ENCODE measurements around the gene TENM3. TPM values are rescaled to one million over a fixed set of nuclear protein-coding genes. Genes with fewer than 3 reads are reported as not detected.

The TENM3 gene
- total RNA-seq, 2 experiments from 2014 or later = not detected

GRCh38 chr4:182538031-182538430 lies 294.8 kb downstream of the TENM3 start:
- Mint-ChIP-seq H3K9me3 (ENCODE audit: low read depth) (no peaks in the 10 kb centered on the region), H3K4me3 (no peak overlapping the region), H3K36me3 (no peaks in the 10 kb centered on the region), H3K27me3 (no peaks in the 10 kb centered on the region), H3K4me1 (no peaks in the 10 kb centered on the region), H3K27ac (no peak overlapping the region)
- CTCF ChIA-PET = no interaction called here
- ATAC-seq (no peak), DNase-seq (no peak)

DNA sequence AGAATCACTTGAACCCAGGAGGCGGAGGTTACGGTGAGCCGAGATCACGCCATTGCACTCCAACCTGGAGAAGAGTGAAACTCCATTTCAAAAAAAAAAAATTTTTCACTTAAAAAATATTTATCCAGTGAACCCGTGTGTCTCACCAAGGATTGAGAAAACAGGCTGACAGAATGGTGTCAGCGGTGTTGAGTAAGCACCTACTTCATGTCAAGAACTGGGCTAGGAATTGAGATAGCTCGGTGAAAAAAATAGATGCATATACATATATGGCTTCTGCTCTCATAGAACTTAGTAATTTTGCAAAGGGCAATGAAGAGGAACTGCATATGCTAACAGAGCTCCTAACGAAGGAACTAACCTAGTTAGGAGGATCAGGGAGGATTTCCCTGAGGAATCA lies 297.3 kb downstream of the TENM3 start:
- no peaks in the 10 kb centered on the region for H3K4me1 Mint-ChIP-seq
- H3K4me3 Mint-ChIP-seq = no peak overlapping the region
- H3K27me3 Mint-ChIP-seq = peaks cover under 1% of the 10 kb centered on the region
- DNase-seq = no peak
- CTCF ChIA-PET = no interaction called here
- no peak for ATAC-seq
- H3K36me3 Mint-ChIP-seq = no peaks in the 10 kb centered on the region
- H3K9me3 Mint-ChIP-seq (ENCODE audit: low read depth) = no peaks in the 10 kb centered on the region
- H3K27ac Mint-ChIP-seq = no peak overlapping the region

DNA sequence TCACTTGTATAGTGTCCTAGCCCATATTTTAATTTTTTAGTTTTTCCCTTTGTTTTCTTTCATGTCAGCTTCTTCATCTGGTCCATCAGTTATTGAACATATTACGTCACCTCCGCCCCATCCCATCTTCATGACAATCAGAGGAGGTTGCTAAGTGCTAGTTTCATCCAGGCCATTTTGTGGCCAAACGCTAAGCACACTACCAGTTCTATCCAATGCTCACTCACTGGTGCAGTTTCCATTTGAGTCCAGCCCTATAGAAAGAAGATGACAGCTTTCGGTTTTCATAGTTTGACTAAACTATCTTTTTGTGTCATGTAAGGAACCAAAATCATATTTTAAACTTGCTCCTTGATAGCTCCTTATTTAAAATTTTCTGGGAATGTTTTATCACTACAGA lies 304.2 kb downstream of the TENM3 start:
- no peaks in the 10 kb centered on the region for H3K9me3 Mint-ChIP-seq (ENCODE audit: low read depth)
- H3K27ac Mint-ChIP-seq = no peak overlapping the region
- H3K27me3 Mint-ChIP-seq = peaks cover 11% of the 10 kb centered on the region
- H3K4me1 Mint-ChIP-seq = peaks cover 6% of the 10 kb centered on the region
- no peaks in the 10 kb centered on the region for H3K36me3 Mint-ChIP-seq
- CTCF ChIA-PET = no interaction called here
- ATAC-seq = peak; percentile 81
- DNase-seq = peak; percentile 43
- H3K4me3 Mint-ChIP-seq = no peak overlapping the region

- H3K4me1 Mint-ChIP-seq = peaks cover 6% of the 10 kb centered on the region
- DNase-seq (no peak), ATAC-seq (no peak)
- H3K27ac Mint-ChIP-seq = no peak overlapping the region
- CTCF ChIA-PET = no interaction called here
- no peaks in the 10 kb centered on the region for H3K36me3 Mint-ChIP-seq
- peaks cover 11% of the 10 kb centered on the region for H3K27me3 Mint-ChIP-seq
- H3K4me3 Mint-ChIP-seq = no peak overlapping the region
- H3K9me3 Mint-ChIP-seq (ENCODE audit: low read depth) = no peaks in the 10 kb centered on the region
Observed at GRCh38 chr4:182548156-182548555, 305.0 kb downstream of the TENM3 start.

- no peaks in the 10 kb centered on the region for H3K36me3 Mint-ChIP-seq
- H3K9me3 Mint-ChIP-seq (ENCODE audit: low read depth) = no peaks in the 10 kb centered on the region
- peaks cover 6% of the 10 kb centered on the region for H3K4me1 Mint-ChIP-seq
- ATAC-seq (no peak), DNase-seq (no peak)
- no peak overlapping the region for H3K4me3 Mint-ChIP-seq
- CTCF ChIA-PET = no interaction called here
- peaks cover 15% of the 10 kb centered on the region for H3K27me3 Mint-ChIP-seq
- no peak overlapping the region for H3K27ac Mint-ChIP-seq
Observed at GRCh38 chr4:182549356-182549755, 306.2 kb downstream of the TENM3 start.

DNA sequence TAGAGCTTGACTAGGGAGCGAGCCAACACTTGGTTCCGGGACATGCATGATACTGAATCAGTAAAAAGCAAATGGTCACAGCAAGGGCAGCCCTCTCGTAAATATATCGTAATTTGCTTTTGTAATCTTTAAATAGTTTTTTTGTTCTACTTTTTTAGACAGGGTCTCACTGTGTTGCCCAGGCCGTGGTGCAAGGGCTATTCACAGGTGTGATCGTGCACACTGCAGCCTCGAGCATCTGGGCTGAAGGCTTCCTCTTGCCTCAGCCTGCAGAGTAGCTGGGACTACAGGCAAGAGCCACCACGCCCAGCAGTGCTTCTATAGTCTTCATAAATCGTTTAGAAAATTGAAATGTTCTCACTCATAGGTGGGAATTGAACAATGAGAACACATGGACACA lies 309.7 kb downstream of the TENM3 start:
- CTCF ChIA-PET = no interaction called here
- no peaks in the 10 kb centered on the region for H3K9me3 Mint-ChIP-seq (ENCODE audit: low read depth)
- no peak overlapping the region for H3K27ac Mint-ChIP-seq
- ATAC-seq (no peak), DNase-seq (no peak)
- H3K36me3 Mint-ChIP-seq = no peaks in the 10 kb centered on the region
- H3K27me3 Mint-ChIP-seq = peaks cover 19% of the 10 kb centered on the region
- H3K4me3 Mint-ChIP-seq = no peak overlapping the region
- H3K4me1 Mint-ChIP-seq = no peaks in the 10 kb centered on the region

- CTCF ChIA-PET = no interaction called here
- no peaks in the 10 kb centered on the region for H3K36me3 Mint-ChIP-seq
- H3K9me3 Mint-ChIP-seq (ENCODE audit: low read depth) = no peaks in the 10 kb centered on the region
Observed at GRCh38 chr4:182553653-182554052, 310.5 kb downstream of the TENM3 start.

GRCh38 chr4:182554736-182555135 lies 311.5 kb downstream of the TENM3 start:
- Mint-ChIP-seq H3K36me3 (no peaks in the 10 kb centered on the region), H3K4me1 (no peaks in the 10 kb centered on the region), H3K9me3 (ENCODE audit: low read depth) (no peaks in the 10 kb centered on the region), H3K27me3 (peaks cover 23% of the 10 kb centered on the region), H3K4me3 (no peak overlapping the region), H3K27ac (no peak overlapping the region)
- DNase-seq (no peak), ATAC-seq (no peak)
- CTCF ChIA-PET = no interaction called here

More at GRCh38 chr4:182553653-182554052, 310.5 kb downstream of the TENM3 start:
- Mint-ChIP-seq H3K4me3 (no peak overlapping the region), H3K4me1 (no peaks in the 10 kb centered on the region), H3K27me3 (peaks cover 19% of the 10 kb centered on the region), H3K27ac (no peak overlapping the region)
- DNase-seq (no peak), ATAC-seq (no peak)

GRCh38 chr4:182555997-182556418 lies 312.8 kb downstream of the TENM3 start:
- ATAC-seq = no peak
- peaks cover 17% of the 10 kb centered on the region for H3K27me3 Mint-ChIP-seq

DNA sequence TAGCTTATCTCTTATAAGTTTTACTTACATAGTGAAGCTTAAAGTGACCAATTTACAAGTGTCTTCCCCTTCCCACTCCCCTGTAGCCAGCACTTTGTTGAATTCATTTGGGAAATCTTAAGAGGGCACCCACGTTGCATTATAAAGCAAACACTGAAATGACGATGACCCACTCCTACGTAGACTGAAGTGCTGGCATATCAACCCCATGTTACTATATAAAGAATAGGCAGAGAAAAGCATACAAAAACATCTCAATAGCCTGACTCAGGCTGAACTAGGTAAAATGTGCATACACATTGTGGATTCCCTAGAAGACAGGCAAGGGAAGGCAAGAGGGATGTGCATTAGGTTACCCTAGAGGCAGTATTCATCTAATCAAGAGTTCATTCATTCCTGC lies 313.4 kb downstream of the TENM3 start:
- Mint-ChIP-seq H3K27me3 (peaks cover 17% of the 10 kb centered on the region), H3K36me3 (no peaks in the 10 kb centered on the region), H3K27ac (no peak overlapping the region), H3K4me1 (no peaks in the 10 kb centered on the region), H3K9me3 (ENCODE audit: low read depth) (no peaks in the 10 kb centered on the region), H3K4me3 (no peak overlapping the region)
- DNase-seq (no peak), ATAC-seq (no peak)
- CTCF ChIA-PET = no interaction called here

More at GRCh38 chr4:182555997-182556418, 312.8 kb downstream of the TENM3 start:
- no peaks in the 10 kb centered on the region for H3K4me1 Mint-ChIP-seq
- DNase-seq = no peak
- no peaks in the 10 kb centered on the region for H3K9me3 Mint-ChIP-seq (ENCODE audit: low read depth)
- CTCF ChIA-PET = no interaction called here
- H3K27ac Mint-ChIP-seq = no peak overlapping the region
- no peak overlapping the region for H3K4me3 Mint-ChIP-seq
- no peaks in the 10 kb centered on the region for H3K36me3 Mint-ChIP-seq

- Mint-ChIP-seq H3K4me3 (no peak overlapping the region), H3K27ac (no peak overlapping the region), H3K27me3 (peaks cover 9% of the 10 kb centered on the region), H3K4me1 (no peaks in the 10 kb centered on the region), H3K9me3 (ENCODE audit: low read depth) (no peaks in the 10 kb centered on the region), H3K36me3 (no peaks in the 10 kb centered on the region)
- CTCF ChIA-PET = no interaction called here
- no peak for DNase-seq
- no peak for ATAC-seq
Observed at GRCh38 chr4:182560358-182560757, 317.2 kb downstream of the TENM3 start.

- no peak overlapping the region for H3K27ac Mint-ChIP-seq
- no peaks in the 10 kb centered on the region for H3K36me3 Mint-ChIP-seq
- no peak for DNase-seq
- ATAC-seq = no peak
- CTCF ChIA-PET = no interaction called here
- H3K4me3 Mint-ChIP-seq = no peak overlapping the region
- H3K9me3 Mint-ChIP-seq (ENCODE audit: low read depth) = no peaks in the 10 kb centered on the region
- H3K4me1 Mint-ChIP-seq = no peaks in the 10 kb centered on the region
- H3K27me3 Mint-ChIP-seq = peaks cover 6% of the 10 kb centered on the region
Observed at GRCh38 chr4:182562350-182562749, 319.1 kb downstream of the TENM3 start.

GRCh38 chr4:182564724-182565369 lies 321.6 kb downstream of the TENM3 start:
- no peaks in the 10 kb centered on the region for H3K36me3 Mint-ChIP-seq

GRCh38 chr4:182567119-182567518 lies 323.9 kb downstream of the TENM3 start:
- Mint-ChIP-seq H3K4me3 (no peak overlapping the region), H3K27me3 (peaks cover 4% of the 10 kb centered on the region), H3K4me1 (no peaks in the 10 kb centered on the region), H3K9me3 (ENCODE audit: low read depth) (no peaks in the 10 kb centered on the region), H3K36me3 (no peaks in the 10 kb centered on the region), H3K27ac (no peak overlapping the region)
- DNase-seq (no peak), ATAC-seq (no peak)
- CTCF ChIA-PET = no interaction called here

More at GRCh38 chr4:182564724-182565369, 321.6 kb downstream of the TENM3 start:
- ATAC-seq (no peak), DNase-seq (no peak)
- peaks cover 4% of the 10 kb centered on the region for H3K27me3 Mint-ChIP-seq
- H3K4me3 Mint-ChIP-seq = no peak overlapping the region
- H3K9me3 Mint-ChIP-seq (ENCODE audit: low read depth) = no peaks in the 10 kb centered on the region
- no peak overlapping the region for H3K27ac Mint-ChIP-seq
- CTCF ChIA-PET = no interaction called here
- no peaks in the 10 kb centered on the region for H3K4me1 Mint-ChIP-seq

- Mint-ChIP-seq H3K9me3 (ENCODE audit: low read depth) (no peaks in the 10 kb centered on the region), H3K4me1 (no peaks in the 10 kb centered on the region), H3K27ac (no peak overlapping the region), H3K36me3 (no peaks in the 10 kb centered on the region), H3K4me3 (no peak overlapping the region), H3K27me3 (peaks cover 5% of the 10 kb centered on the region)
- ATAC-seq (no peak), DNase-seq (no peak)
- CTCF ChIA-PET = no interaction called here
Observed at GRCh38 chr4:182569561-182569960, 326.4 kb downstream of the TENM3 start.

Data from activated CD8-positive, alpha-beta memory T cell treated with anti-CD3 and anti-CD28 coated beads, Interleukin-2, amount 10 ng/mL, durations not matched to agents 7 days and 5 days (primary cell).